Measurements from ENCODE around the gene SRC.

The SRC gene

DNA sequence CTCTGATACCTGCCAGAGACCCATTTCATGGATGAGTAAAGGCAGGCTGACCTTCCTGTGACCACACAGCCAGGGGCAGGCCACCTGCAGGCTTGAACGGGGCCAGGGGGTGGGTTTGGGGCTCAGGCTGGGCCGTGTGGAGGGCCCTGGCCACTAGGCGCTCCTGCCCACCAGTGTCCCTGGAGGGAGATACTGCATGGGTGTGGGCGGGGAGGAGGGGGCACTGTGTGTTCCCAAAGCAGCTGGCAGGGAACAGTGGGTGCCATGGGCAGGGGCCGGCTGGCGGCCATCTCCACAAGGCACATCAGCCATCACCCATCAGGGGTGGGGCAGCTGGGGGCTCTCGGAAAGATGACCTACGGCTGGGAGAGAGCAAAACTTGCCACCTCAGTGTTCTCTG lies 15.4 kb downstream of the SRC start:
- TF ChIP-seq ZFP30 (CRISPR knock-in tag; IDR thresholded peaks at IDR 0.05): no peak
- TF ChIP-seq ZNF8 (CRISPR knock-in tag; IDR thresholded peaks at IDR 0.05): no peak
- no peak for TF ChIP-seq ESRRG (CRISPR knock-in tag; IDR thresholded peaks at IDR 0.05)
- TF ChIP-seq, protein P1, sequence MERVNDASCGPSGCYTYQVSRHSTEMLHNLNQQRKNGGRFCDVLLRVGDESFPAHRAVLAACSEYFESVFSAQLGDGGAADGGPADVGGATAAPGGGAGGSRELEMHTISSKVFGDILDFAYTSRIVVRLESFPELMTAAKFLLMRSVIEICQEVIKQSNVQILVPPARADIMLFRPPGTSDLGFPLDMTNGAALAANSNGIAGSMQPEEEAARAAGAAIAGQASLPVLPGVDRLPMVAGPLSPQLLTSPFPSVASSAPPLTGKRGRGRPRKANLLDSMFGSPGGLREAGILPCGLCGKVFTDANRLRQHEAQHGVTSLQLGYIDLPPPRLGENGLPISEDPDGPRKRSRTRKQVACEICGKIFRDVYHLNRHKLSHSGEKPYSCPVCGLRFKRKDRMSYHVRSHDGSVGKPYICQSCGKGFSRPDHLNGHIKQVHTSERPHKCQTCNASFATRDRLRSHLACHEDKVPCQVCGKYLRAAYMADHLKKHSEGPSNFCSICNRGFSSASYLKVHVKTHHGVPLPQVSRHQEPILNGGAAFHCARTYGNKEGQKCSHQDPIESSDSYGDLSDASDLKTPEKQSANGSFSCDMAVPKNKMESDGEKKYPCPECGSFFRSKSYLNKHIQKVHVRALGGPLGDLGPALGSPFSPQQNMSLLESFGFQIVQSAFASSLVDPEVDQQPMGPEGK (CRISPR knock-in tag; IDR thresholded peaks at IDR 0.05; ENCODE audit: borderline replicate concordance): no peak
- no peak for TF ChIP-seq TOX (CRISPR knock-in tag; IDR thresholded peaks at IDR 0.05; ENCODE audit: borderline replicate concordance)
- ATAC-seq: no peak

DNA sequence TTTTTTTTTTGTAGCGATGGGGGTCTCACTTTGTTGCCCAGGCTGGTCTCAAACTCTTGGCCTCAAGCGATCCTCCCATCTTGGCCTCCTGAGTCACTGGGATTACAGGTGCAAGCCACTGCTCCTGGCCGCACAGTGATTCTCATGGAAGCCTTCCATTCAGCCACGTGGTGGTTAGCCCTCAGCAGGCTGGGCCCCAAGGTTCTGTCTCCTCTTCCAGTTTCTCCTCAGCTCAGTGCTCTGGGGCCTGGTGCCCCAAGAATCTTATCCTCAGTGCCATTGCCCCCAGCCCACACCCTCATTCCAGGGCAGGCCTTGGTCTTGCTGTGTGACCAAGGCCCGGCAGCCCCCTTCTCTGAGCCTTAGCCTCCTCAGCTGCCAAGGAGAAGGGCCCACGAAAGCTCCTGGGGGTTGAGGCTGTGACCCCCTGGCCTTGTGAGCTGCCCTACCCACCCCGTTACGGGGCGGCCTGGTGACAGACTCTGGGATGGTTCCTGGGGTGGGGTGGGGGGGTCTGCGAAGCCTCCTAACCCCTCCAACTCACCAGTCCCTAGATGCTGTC lies 16.4 kb downstream of the SRC start:
- TF ChIP-seq GLIS3 (CRISPR knock-in tag; IDR thresholded peaks at IDR 0.05) (no peak), BACH2 (CRISPR knock-in tag; IDR thresholded peaks at IDR 0.05; ENCODE audit: borderline replicate concordance) (no peak), TCF4 (CRISPR knock-in tag; IDR thresholded peaks at IDR 0.05; ENCODE audit: borderline replicate concordance) (no peak), ISL1 (CRISPR knock-in tag; IDR thresholded peaks at IDR 0.05) (no peak), OSR1 (CRISPR knock-in tag; IDR thresholded peaks at IDR 0.05) (no peak), ZC3H10 (CRISPR knock-in tag; IDR thresholded peaks at IDR 0.05) (no peak), ZNF70 (CRISPR knock-in tag; IDR thresholded peaks at IDR 0.05) (no peak), PPARA (CRISPR knock-in tag; IDR thresholded peaks at IDR 0.05; ENCODE audit: borderline replicate concordance) (no peak), TOX (CRISPR knock-in tag; IDR thresholded peaks at IDR 0.05; ENCODE audit: borderline replicate concordance) (no peak), CSDC2 (CRISPR knock-in tag; IDR thresholded peaks at IDR 0.05) (no peak), ARNTL (CRISPR knock-in tag; IDR thresholded peaks at IDR 0.05; ENCODE audit: borderline replicate concordance, low read depth) (no peak)
- TF ChIP-seq, protein P1 (CRISPR knock-in tag; IDR thresholded peaks at IDR 0.05; ENCODE audit: borderline replicate concordance): no peak
- TF ChIP-seq, protein P2, sequence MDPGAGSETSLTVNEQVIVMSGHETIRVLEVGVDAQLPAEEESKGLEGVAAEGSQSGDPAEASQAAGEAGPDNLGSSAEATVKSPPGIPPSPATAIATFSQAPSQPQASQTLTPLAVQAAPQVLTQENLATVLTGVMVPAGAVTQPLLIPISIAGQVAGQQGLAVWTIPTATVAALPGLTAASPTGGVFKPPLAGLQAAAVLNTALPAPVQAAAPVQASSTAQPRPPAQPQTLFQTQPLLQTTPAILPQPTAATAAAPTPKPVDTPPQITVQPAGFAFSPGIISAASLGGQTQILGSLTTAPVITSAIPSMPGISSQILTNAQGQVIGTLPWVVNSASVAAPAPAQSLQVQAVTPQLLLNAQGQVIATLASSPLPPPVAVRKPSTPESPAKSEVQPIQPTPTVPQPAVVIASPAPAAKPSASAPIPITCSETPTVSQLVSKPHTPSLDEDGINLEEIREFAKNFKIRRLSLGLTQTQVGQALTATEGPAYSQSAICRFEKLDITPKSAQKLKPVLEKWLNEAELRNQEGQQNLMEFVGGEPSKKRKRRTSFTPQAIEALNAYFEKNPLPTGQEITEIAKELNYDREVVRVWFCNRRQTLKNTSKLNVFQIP (CRISPR knock-in tag; IDR thresholded peaks at IDR 0.05; ENCODE audit: borderline replicate concordance, low read depth): no peak
- TF ChIP-seq, protein P3, sequence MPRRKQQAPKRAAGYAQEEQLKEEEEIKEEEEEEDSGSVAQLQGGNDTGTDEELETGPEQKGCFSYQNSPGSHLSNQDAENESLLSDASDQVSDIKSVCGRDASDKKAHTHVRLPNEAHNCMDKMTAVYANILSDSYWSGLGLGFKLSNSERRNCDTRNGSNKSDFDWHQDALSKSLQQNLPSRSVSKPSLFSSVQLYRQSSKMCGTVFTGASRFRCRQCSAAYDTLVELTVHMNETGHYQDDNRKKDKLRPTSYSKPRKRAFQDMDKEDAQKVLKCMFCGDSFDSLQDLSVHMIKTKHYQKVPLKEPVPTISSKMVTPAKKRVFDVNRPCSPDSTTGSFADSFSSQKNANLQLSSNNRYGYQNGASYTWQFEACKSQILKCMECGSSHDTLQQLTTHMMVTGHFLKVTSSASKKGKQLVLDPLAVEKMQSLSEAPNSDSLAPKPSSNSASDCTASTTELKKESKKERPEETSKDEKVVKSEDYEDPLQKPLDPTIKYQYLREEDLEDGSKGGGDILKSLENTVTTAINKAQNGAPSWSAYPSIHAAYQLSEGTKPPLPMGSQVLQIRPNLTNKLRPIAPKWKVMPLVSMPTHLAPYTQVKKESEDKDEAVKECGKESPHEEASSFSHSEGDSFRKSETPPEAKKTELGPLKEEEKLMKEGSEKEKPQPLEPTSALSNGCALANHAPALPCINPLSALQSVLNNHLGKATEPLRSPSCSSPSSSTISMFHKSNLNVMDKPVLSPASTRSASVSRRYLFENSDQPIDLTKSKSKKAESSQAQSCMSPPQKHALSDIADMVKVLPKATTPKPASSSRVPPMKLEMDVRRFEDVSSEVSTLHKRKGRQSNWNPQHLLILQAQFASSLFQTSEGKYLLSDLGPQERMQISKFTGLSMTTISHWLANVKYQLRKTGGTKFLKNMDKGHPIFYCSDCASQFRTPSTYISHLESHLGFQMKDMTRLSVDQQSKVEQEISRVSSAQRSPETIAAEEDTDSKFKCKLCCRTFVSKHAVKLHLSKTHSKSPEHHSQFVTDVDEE (CRISPR knock-in tag; IDR thresholded peaks at IDR 0.05): no peak
- TF ChIP-seq, protein P4, sequence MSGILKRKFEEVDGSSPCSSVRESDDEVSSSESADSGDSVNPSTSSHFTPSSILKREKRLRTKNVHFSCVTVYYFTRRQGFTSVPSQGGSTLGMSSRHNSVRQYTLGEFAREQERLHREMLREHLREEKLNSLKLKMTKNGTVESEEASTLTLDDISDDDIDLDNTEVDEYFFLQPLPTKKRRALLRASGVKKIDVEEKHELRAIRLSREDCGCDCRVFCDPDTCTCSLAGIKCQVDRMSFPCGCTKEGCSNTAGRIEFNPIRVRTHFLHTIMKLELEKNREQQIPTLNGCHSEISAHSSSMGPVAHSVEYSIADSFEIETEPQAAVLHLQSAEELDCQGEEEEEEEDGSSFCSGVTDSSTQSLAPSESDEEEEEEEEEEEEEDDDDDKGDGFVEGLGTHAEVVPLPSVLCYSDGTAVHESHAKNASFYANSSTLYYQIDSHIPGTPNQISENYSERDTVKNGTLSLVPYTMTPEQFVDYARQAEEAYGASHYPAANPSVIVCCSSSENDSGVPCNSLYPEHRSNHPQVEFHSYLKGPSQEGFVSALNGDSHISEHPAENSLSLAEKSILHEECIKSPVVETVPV (CRISPR knock-in tag; IDR thresholded peaks at IDR 0.05): no peak
- ATAC-seq: no peak

DNA sequence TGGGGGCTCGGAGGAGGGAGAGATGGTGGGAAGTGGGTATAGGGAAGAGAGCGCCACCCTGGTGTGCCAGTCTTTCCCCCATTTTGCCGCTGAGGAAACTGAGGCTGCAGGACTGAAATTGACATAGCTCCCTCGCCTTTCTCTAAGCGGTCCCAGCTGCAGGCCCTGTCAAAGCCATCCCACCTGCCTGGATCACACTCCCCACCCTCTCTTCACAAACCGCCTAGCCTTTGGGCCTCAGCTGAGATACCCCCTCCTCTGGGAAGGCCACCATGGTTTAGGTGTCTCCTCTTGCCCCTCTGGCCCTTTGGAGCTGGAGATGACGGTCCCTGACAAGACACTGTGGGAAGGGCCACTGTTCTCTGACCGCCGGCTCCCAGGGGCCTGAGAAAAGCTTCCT lies 16.9 kb downstream of the SRC start:
- ATAC-seq: no peak
- TF ChIP-seq PPARA (CRISPR knock-in tag; IDR thresholded peaks at IDR 0.05; ENCODE audit: borderline replicate concordance): no peak
- no peak for TF ChIP-seq ARNTL (CRISPR knock-in tag; IDR thresholded peaks at IDR 0.05; ENCODE audit: borderline replicate concordance, low read depth)
- no peak for TF ChIP-seq ISL1 (CRISPR knock-in tag; IDR thresholded peaks at IDR 0.05)
- no peak for TF ChIP-seq RARB (CRISPR knock-in tag; IDR thresholded peaks at IDR 0.05)
- no peak for TF ChIP-seq CSDC2 (CRISPR knock-in tag; IDR thresholded peaks at IDR 0.05)
- TF ChIP-seq ZNF70 (CRISPR knock-in tag; IDR thresholded peaks at IDR 0.05): no peak
- TF ChIP-seq, protein P5, sequence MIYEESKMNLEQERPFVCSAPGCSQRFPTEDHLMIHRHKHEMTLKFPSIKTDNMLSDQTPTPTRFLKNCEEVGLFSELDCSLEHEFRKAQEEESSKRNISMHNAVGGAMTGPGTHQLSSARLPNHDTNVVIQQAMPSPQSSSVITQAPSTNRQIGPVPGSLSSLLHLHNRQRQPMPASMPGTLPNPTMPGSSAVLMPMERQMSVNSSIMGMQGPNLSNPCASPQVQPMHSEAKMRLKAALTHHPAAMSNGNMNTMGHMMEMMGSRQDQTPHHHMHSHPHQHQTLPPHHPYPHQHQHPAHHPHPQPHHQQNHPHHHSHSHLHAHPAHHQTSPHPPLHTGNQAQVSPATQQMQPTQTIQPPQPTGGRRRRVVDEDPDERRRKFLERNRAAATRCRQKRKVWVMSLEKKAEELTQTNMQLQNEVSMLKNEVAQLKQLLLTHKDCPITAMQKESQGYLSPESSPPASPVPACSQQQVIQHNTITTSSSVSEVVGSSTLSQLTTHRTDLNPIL (CRISPR knock-in tag; IDR thresholded peaks at IDR 0.05; ENCODE audit: low read depth): no peak
- TF ChIP-seq TCF4 (CRISPR knock-in tag; IDR thresholded peaks at IDR 0.05; ENCODE audit: borderline replicate concordance): no peak
- no peak for TF ChIP-seq ZNF8 (CRISPR knock-in tag; IDR thresholded peaks at IDR 0.05)
- TF ChIP-seq OSR1 (CRISPR knock-in tag; IDR thresholded peaks at IDR 0.05): no peak
- TF ChIP-seq, protein P2 (CRISPR knock-in tag; IDR thresholded peaks at IDR 0.05; ENCODE audit: borderline replicate concordance, low read depth): no peak
- TF ChIP-seq, protein P1 (CRISPR knock-in tag; IDR thresholded peaks at IDR 0.05; ENCODE audit: borderline replicate concordance): no peak
